Neuronal stem cell (in vitro differentiated cells): Measurements from ENCODE around the gene SDC1.

ENCODE experiments used
- DNase-seq: peaks from one replicate; pipeline ENCODE4 v3.0.0-alpha.2; 2013; ENCODE audit warnings: low spot score
- H2AFZ ChIP-seq: one replicate; pipeline ENCODE4 v1.6.1; 2013; ENCODE audit warnings: mild to moderate bottlenecking, low read length, inconsistent platforms
- H2AK5ac ChIP-seq: 2 replicates; pipeline ENCODE4 v1.6.1; 2013; ENCODE audit warnings: low read depth, mild to moderate bottlenecking, inconsistent platforms, low read length, moderate library complexity, mixed read lengths
- H2BK120ac ChIP-seq: 2 replicates; pipeline ENCODE4 v1.6.1; 2013; ENCODE audit warnings: low read depth, mild to moderate bottlenecking, inconsistent platforms, low read length, moderate library complexity, mixed read lengths
- H2BK12ac ChIP-seq: one replicate; pipeline ENCODE4 v1.6.1; 2013; ENCODE audit warnings: low read length, inconsistent platforms
- H2BK15ac ChIP-seq: 2 replicates; pipeline ENCODE4 v1.6.1; 2013; ENCODE audit warnings: mild to moderate bottlenecking, low read length, inconsistent platforms, mixed read lengths
- H2BK5ac ChIP-seq: one replicate; pipeline ENCODE4 v1.6.1; 2013; ENCODE audit warnings: inconsistent platforms, mild to moderate bottlenecking, low read length, moderate library complexity
- H3K14ac ChIP-seq: one replicate; pipeline ENCODE4 v1.6.1; 2013; ENCODE audit warnings: low read length, inconsistent platforms
- H3K18ac ChIP-seq: 2 replicates; pipeline ENCODE4 v1.6.1; 2013; ENCODE audit warnings: low read length, inconsistent platforms
- H3K23ac ChIP-seq: 2 replicates; pipeline ENCODE4 v1.6.1; 2013; ENCODE audit warnings: low read depth, mild to moderate bottlenecking, mixed read lengths, low read length, inconsistent platforms; ENCODE audit not compliant: poor library complexity
- H3K27ac ChIP-seq: replicated peaks from 3 replicates; pipeline ENCODE4 v1.5.1; 2013; ENCODE audit warnings: low read length, inconsistent platforms
- H3K27me3 ChIP-seq, 3 experiments: 2 replicates each; pipeline ENCODE4 v1.6.1; 2013; ENCODE audit warnings: low read length in 3 of 3, mild to moderate bottlenecking in 2 of 3, inconsistent platforms in 1 of 3, low read depth in 1 of 3, mixed read lengths in 1 of 3, moderate library complexity in 1 of 3; ENCODE audit not compliant: control insufficient read depth in 3 of 3, insufficient read depth in 3 of 3
- H3K36me3 ChIP-seq, 2 donors: replicated peaks in 1 of 2; 2 replicates each; pipeline ENCODE4 v1.6.1; 2013; ENCODE audit warnings: low read length in 2 of 2; ENCODE audit not compliant: control insufficient read depth in 2 of 2, insufficient read depth in 2 of 2
- H3K4ac ChIP-seq: 2 replicates; pipeline ENCODE4 v1.6.1; 2013; ENCODE audit warnings: inconsistent platforms, mild to moderate bottlenecking, low read length, moderate library complexity
- H3K4me1 ChIP-seq, 2 donors: 1 replicate in 1 of 2; 2 replicates in 1 of 2; pipeline ENCODE4 v1.6.1; 2013; ENCODE audit warnings: low read length in 2 of 2, low read depth in 1 of 2; ENCODE audit not compliant: control insufficient read depth in 2 of 2, insufficient read depth in 1 of 2
- H3K4me2 ChIP-seq: one replicate; pipeline ENCODE4 v1.6.1; 2013; ENCODE audit warnings: mild to moderate bottlenecking, low read length, inconsistent platforms; ENCODE audit not compliant: insufficient read depth, poor library complexity, severe bottlenecking
- H3K4me3 ChIP-seq, 2 donors: 2 replicates each; pipeline ENCODE4 v1.5.1; 2013; ENCODE audit warnings: low read length in 2 of 2, mild to moderate bottlenecking in 2 of 2, inconsistent platforms in 1 of 2, moderate library complexity in 1 of 2
- H3K79me1 ChIP-seq: one replicate; pipeline ENCODE4 v1.6.1; 2013; ENCODE audit warnings: low read depth, mild to moderate bottlenecking, inconsistent platforms, low read length, moderate library complexity
- H3K9ac ChIP-seq: one replicate; pipeline ENCODE4 v1.6.1; 2013; ENCODE audit warnings: mild to moderate bottlenecking, low read depth, low read length, inconsistent platforms; ENCODE audit not compliant: poor library complexity
- H3K9me3 ChIP-seq, 2 donors: replicated peaks in 1 of 2; 2 replicates each; pipeline versions ENCODE3 to v1.6.1; 2013; ENCODE audit warnings: low read length in 2 of 2, mild to moderate bottlenecking in 2 of 2, inconsistent platforms in 1 of 2, low read depth in 1 of 2, mixed read lengths in 1 of 2, moderate library complexity in 1 of 2; ENCODE audit not compliant: control insufficient read depth in 2 of 2, insufficient read depth in 1 of 2
- H4K8ac ChIP-seq: one replicate; pipeline ENCODE4 v1.6.1; 2013; ENCODE audit warnings: low read depth, mild to moderate bottlenecking, inconsistent platforms, low read length, moderate library complexity
- H4K91ac ChIP-seq: one replicate; pipeline ENCODE4 v1.6.1; 2013; ENCODE audit warnings: low read length, low read depth, mild to moderate bottlenecking, inconsistent platforms; ENCODE audit not compliant: poor library complexity
- WGBS, 2 donors: extraction: QIAGEN DNeasy Blood & Tissue Kit; methylation state at CpG; one replicate each; pipeline ENCODE4 v1.1.7; 2013; ENCODE audit warnings: missing lambda C conversion rate in 2 of 2, mixed read lengths in 1 of 2; ENCODE audit not compliant: insufficient read length in 2 of 2, insufficient replicate concordance in 1 of 2; ENCODE audit errors: extremely low coverage in 2 of 2; 5-methylcytosine and 5-hydroxymethylcytosine counted together

The SDC1 gene

DNA sequence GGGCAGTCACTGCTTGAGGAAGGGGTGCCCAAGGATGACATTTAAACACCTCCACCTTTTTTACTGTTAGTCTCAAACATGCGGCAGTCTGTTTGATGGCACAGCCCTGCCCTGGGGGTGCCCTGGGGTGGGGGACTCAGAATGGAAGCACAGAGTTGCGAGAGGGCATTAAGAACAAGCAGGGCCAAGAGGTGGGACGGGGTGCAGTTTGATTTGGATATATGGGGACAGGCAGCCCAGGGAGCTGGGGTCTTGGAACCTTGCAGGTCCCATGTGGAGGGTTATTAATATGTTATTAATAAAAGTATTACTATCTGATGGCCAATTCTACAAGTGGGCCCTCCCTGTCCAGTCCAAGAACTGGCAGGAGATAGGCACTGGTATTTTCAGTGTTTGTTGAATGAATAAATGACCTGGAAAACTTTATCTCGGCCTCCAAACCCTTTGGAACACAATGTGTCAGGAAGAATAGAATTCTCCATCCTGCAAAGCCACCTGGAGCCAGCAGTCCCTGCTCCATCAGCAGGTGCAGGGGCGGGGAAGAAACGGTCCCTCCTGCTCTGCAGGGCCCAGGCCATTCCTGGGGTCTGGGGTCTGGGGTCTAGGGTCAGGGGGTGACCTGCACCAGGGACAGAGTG is 25.2 kb downstream of the SDC1 start:
- Histone ChIP-seq H2BK12ac (no peak overlapping the region), H3K79me1 (no peaks in the 10 kb centered on the region), H3K4me2 (no peak overlapping the region), H3K36me3 (peaks cover 37 to 42% of the 10 kb centered on the region in 2 donors), H3K18ac (no peak overlapping the region), H2BK120ac (no peak overlapping the region), H3K9ac (no peak overlapping the region), H4K91ac (no peak overlapping the region), H3K4me3 (no peak overlapping the region), H3K14ac (no peak overlapping the region), H3K9me3 (peaks cover 0 to 9% of the 10 kb centered on the region in 2 donors), H3K4ac (no peak overlapping the region), H2BK15ac (no peak overlapping the region), H3K27me3 (no peaks in the 10 kb centered on the region), H3K23ac (no peak overlapping the region), H2AFZ (no peak overlapping the region), H3K27ac (no peak overlapping the region), H2BK5ac (no peak overlapping the region), H4K8ac (no peak overlapping the region), H3K4me1 (peaks cover 1 to 9% of the 10 kb centered on the region in 2 donors), H2AK5ac (no peak overlapping the region)
- WGBS, 2 donors: no CpG with 5 or more reads among the region's 6 CpGs
- DNase-seq: no peak

DNA sequence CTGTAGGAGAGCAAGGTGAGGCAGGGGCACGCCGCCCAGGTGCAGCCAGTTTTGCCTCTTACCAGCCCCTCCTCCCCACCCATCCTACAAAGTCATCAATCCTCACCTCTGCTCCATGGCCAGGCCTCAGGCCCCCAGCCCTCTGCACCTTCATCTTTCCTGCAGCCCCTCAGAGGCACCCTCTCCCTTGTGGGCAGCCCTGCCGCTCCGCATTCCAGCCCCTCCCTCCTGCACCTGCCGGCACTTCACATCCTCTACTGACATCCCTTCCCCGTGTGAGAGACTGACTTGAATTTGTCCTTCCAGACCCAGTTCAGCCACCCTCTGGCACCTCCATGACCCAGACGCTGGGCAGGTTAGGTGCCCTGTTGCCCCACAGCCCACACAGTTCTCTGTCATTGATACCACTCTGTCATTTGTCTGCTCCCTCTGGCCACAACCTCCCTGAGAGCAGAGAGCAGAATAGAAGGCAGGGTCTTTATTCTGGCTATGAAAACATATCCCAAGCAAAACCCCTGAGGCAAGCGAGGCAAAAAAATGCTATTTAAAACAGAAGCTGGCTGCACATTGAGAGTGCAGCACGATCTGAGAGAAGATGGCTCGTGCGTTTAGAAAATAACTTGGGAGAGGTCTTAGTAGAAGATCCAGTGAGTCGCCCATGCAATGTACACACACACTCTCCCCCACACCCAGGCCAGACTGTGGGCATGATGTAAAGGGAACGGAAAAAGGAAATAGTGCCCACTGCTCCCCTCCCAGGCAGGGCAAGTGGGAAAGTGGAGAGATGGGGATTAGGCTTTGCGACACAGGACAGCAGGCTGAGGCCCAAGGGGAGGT is 25.9 kb downstream of the SDC1 start:
- H2BK5ac ChIP-seq: peak overlapping the region; percentile 56
- no peak overlapping the region for H3K4me3 ChIP-seq
- no peak overlapping the region for H2AFZ ChIP-seq
- no peak overlapping the region for H2BK120ac ChIP-seq
- H2BK12ac ChIP-seq: no peak overlapping the region
- peaks cover 1 to 9% of the 10 kb centered on the region in 2 donors for H3K4me1 ChIP-seq
- H4K8ac ChIP-seq: no peak overlapping the region
- H4K91ac ChIP-seq: no peak overlapping the region
- peaks cover 30 to 35% of the 10 kb centered on the region in 2 donors for H3K36me3 ChIP-seq
- no peak overlapping the region for H3K14ac ChIP-seq
- H3K23ac ChIP-seq: peak overlapping the region; percentile 11
- WGBS, 2 donors: no CpG with 5 or more reads among the region's 14 CpGs
- peak overlapping the region; percentile 65 for H3K9ac ChIP-seq
- H3K27me3 ChIP-seq: no peaks in the 10 kb centered on the region
- peak overlapping the region; percentile 50 for H2BK15ac ChIP-seq
- no peak overlapping the region for H3K4me2 ChIP-seq
- no peaks in the 10 kb centered on the region for H3K79me1 ChIP-seq
- DNase-seq: no peak
- H3K18ac ChIP-seq: peak overlapping the region; percentile 54
- peaks cover 0 to 9% of the 10 kb centered on the region in 2 donors for H3K9me3 ChIP-seq
- peak overlapping the region; percentile 76 for H2AK5ac ChIP-seq
- peak overlapping the region; percentile 31 for H3K4ac ChIP-seq
- H3K27ac ChIP-seq: no peak overlapping the region

DNA sequence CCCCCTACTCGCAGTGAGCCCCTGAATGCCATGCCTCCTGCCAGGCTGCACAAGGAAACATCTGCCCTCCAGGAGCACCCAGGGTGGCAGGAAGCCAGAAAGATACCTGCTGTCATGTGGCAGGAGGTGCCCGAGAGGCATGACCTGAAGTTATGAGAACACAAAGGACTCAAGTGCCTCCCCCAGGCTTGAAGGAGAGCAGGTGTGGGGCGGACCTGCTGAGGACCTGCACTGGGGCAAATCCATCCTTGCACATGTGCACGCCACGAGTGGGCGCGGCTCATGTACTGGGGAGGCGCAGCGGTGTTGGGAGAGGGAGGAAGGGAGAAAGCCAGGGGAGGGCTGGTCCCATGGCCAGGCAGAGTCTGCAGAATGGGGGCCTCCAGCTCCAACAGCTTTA is 26.9 kb downstream of the SDC1 start:
- Histone ChIP-seq H3K4ac (no peak overlapping the region), H3K27me3 (peaks cover 0 to 2% (median 0%) of the 10 kb centered on the region in 3 experiments), H3K36me3 (peaks cover 21 to 25% of the 10 kb centered on the region in 2 donors), H4K91ac (no peak overlapping the region), H2BK120ac (no peak overlapping the region), H3K23ac (no peak overlapping the region), H3K4me2 (no peak overlapping the region), H2BK5ac (peak overlapping the region; percentile 56), H4K8ac (no peak overlapping the region), H3K18ac (no peak overlapping the region), H2AK5ac (peak overlapping the region; percentile 76), H3K4me1 (peaks cover 1 to 9% of the 10 kb centered on the region in 2 donors), H2AFZ (no peak overlapping the region), H2BK12ac (no peak overlapping the region), H3K9me3 (peaks cover 0 to 4% of the 10 kb centered on the region in 2 donors), H3K4me3 (no peak overlapping the region), H3K9ac (peak overlapping the region; percentile 30), H3K27ac (no peak overlapping the region), H3K14ac (no peak overlapping the region), H2BK15ac (peak overlapping the region; percentile 50), H3K79me1 (no peaks in the 10 kb centered on the region)
- WGBS, 2 donors: no CpG with 5 or more reads among the region's 9 CpGs
- no peak for DNase-seq

DNA sequence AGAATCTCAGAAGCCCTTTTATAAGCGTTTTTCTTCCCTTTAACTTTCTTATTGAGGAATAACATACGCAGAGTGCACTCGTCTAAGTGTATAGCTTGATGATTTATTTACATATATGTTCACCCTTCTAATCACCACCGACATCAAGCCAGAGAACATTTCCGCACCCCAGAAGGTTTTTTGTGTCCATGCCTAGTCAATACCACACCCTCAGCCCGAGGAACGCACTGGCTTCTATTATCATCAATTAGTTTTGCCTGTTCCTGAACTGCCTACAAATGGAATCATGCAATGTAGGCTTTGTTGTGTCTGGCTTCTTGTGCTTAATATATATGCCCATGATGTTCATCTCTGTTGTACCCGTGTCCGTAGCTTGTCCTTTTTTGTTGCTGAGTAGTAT is 27.7 kb downstream of the SDC1 start:
- Histone ChIP-seq H2BK12ac (no peak overlapping the region), H3K79me1 (no peaks in the 10 kb centered on the region), H3K9me3 (no peaks in the 10 kb centered on the region), H2BK5ac (no peak overlapping the region), H3K18ac (no peak overlapping the region), H3K9ac (no peak overlapping the region), H2BK120ac (no peak overlapping the region), H2BK15ac (no peak overlapping the region), H3K36me3 (peaks cover 13 to 17% of the 10 kb centered on the region in 2 donors), H2AK5ac (no peak overlapping the region), H3K14ac (no peak overlapping the region), H3K4me1 (peaks cover 1 to 9% of the 10 kb centered on the region in 2 donors), H4K8ac (no peak overlapping the region), H4K91ac (no peak overlapping the region), H2AFZ (peak overlapping the region; percentile 75), H3K4ac (no peak overlapping the region), H3K27ac (no peak overlapping the region), H3K23ac (no peak overlapping the region), H3K4me3 (no peak overlapping the region), H3K27me3 (peaks cover 0 to 7% (median 0%) of the 10 kb centered on the region in 3 experiments), H3K4me2 (no peak overlapping the region)
- no CpG with 5 or more reads among the region's 9 CpGs for WGBS, 2 donors
- no peak for DNase-seq
